Neural progenitor cell (in vitro differentiated cells): Measurements from ENCODE around the gene P4HA3. TPM values are rescaled to one million over a fixed set of nuclear protein-coding genes. Genes with fewer than 3 reads are reported as not detected.
"Not testable (repeated sequence)": the region's sequence is repeated elsewhere in the genome, so short reads cannot be mapped to it uniquely, and the experiment has no call there.

Source experiments
- DNase-seq: peaks from one replicate; pipeline ENCODE4 v3.0.0-alpha.2; 2016; ENCODE audit warnings: low spot score
- H2AFZ ChIP-seq: fragments of 200-600 bp; sonication (generic); replicated peaks from 2 replicates; pipeline ENCODE4 v1.6.1; 2016; ENCODE audit warnings: antibody characterized with exemption
- H3F3A ChIP-seq: fragments of 200-600 bp; sonication (generic); 2 replicates; pipeline ENCODE4 v1.6.1; 2016; ENCODE audit warnings: antibody characterized with exemption, low read depth
- H3K27ac ChIP-seq: fragments of 200-600 bp; sonication (generic); 2 replicates; pipeline ENCODE4 v1.5.1; 2016; ENCODE audit warnings: mild to moderate bottlenecking
- H3K27me3 ChIP-seq: fragments of 200-600 bp; sonication (generic); 2 replicates; pipeline ENCODE4 v1.6.1; 2016; ENCODE audit warnings: mild to moderate bottlenecking, moderate library complexity
- H3K36me3 ChIP-seq: fragments of 200-600 bp; sonication (generic); 2 replicates; pipeline ENCODE4 v1.5.1; 2016
- H3K4me1 ChIP-seq: fragments of 200-600 bp; sonication (generic); 2 replicates; pipeline ENCODE4 v1.6.1; 2016; ENCODE audit warnings: mixed run types
- H3K4me2 ChIP-seq: fragments of 200-600 bp; sonication (generic); 2 replicates; pipeline ENCODE4 v1.6.1; 2016
- H3K4me3 ChIP-seq: fragments of 200-600 bp; sonication (generic); 2 replicates; pipeline ENCODE4 v1.5.1; 2016
- H3K79me2 ChIP-seq: fragments of 200-600 bp; sonication (generic); 2 replicates; pipeline ENCODE4 v1.6.1; 2016; ENCODE audit warnings: low read depth
- H3K9ac ChIP-seq: fragments of 200-600 bp; sonication (generic); 2 replicates; pipeline ENCODE4 v1.6.1; 2016
- H3K9me3 ChIP-seq: fragments of 200-600 bp; sonication (generic); 2 replicates; pipeline ENCODE4 v1.5.1; 2016; ENCODE audit warnings: low read depth
- H4K20me1 ChIP-seq: fragments of 200-600 bp; sonication (generic); 2 replicates; pipeline ENCODE4 v1.6.1; 2016; ENCODE audit warnings: low read depth
- H3K27ac Mint-ChIP-seq: 3 replicates; pipeline ENCODE4 v1.8.0; 2021; ENCODE audit warnings: mixed read lengths
- H3K27me3 Mint-ChIP-seq: 2 replicates; pipeline ENCODE4 v1.8.0; 2022; ENCODE audit warnings: low read depth, mild to moderate bottlenecking, inconsistent platforms, moderate library complexity, mixed read lengths; ENCODE audit not compliant: insufficient read depth
- H3K36me3 Mint-ChIP-seq: 3 replicates; pipeline ENCODE4 v1.8.0; 2021; ENCODE audit warnings: mixed read lengths
- H3K4me1 Mint-ChIP-seq: 3 replicates; pipeline ENCODE4 v1.8.0; 2021; ENCODE audit warnings: mixed read lengths
- H3K4me3 Mint-ChIP-seq: 3 replicates; pipeline ENCODE4 v1.8.0; 2021; ENCODE audit warnings: mild to moderate bottlenecking, moderate library complexity, mixed read lengths
- H3K9me3 Mint-ChIP-seq: 3 replicates; pipeline ENCODE4 v1.8.0; 2020; ENCODE audit warnings: mixed read lengths
- CTCF ChIP-seq: fragments of 200-600 bp; sonication (generic); IDR thresholded peaks from 2 replicates; pipeline ENCODE4 v1.5.1; 2017; ENCODE audit warnings: antibody characterized with exemption, mild to moderate bottlenecking
- EZH2 ChIP-seq: fragments of 200-600 bp; sonication (generic); IDR thresholded peaks from 2 replicates; pipeline ENCODE4 v1.6.1; 2017; ENCODE audit warnings: antibody characterized with exemption, mild to moderate bottlenecking, moderate library complexity
- EZH2phosphoT487 ChIP-seq: fragments of 200-600 bp; sonication (generic); IDR thresholded peaks from 2 replicates; pipeline ENCODE4 v1.6.1; 2017; ENCODE audit warnings: antibody characterized with exemption
- total RNA-seq: library from RNA; depleted of rRNA; stranded (reverse); fragments of >200 nt; gene quantifications from 2 replicates; pipeline ENCODE4 v1.2.3, GENCODE V29; 2015; ENCODE audit warnings: low replicate concordance

Gene P4HA3
- total RNA-seq, 1 donor from 2014 or later: not detected

GRCh38 chr11:74339619-74340018 lies 28.2 kb upstream of the P4HA3 start:
- no peaks in the 10 kb centered on the region for H3K27me3 ChIP-seq
- H3K27ac ChIP-seq: no peak overlapping the region
- no peaks in the 10 kb centered on the region for H3K9me3 ChIP-seq
- Mint-ChIP-seq H3K36me3 (peaks cover 18% of the 10 kb centered on the region), H3K27me3 (no peaks in the 10 kb centered on the region), H3K27ac (no peak overlapping the region), H3K4me3 (no peak overlapping the region), H3K9me3 (no peaks in the 10 kb centered on the region), H3K4me1 (no peaks in the 10 kb centered on the region)
- H3K9ac ChIP-seq: no peak overlapping the region
- H2AFZ ChIP-seq: no peak overlapping the region
- no peak overlapping the region for H3K4me3 ChIP-seq
- TF ChIP-seq EZH2 (no peak), CTCF (no peak), EZH2phosphoT487 (no peak)
- DNase-seq: no peak
- H4K20me1 ChIP-seq: no peaks in the 10 kb centered on the region
- H3F3A ChIP-seq: no peaks in the 10 kb centered on the region
- peaks cover 12% of the 10 kb centered on the region for H3K36me3 ChIP-seq
- H3K4me1 ChIP-seq: no peaks in the 10 kb centered on the region
- H3K79me2 ChIP-seq: no peaks in the 10 kb centered on the region
- no peak overlapping the region for H3K4me2 ChIP-seq

GRCh38 chr11:74338963-74339362 lies 27.5 kb upstream of the P4HA3 start:
- Mint-ChIP-seq H3K4me3 (no peak overlapping the region), H3K9me3 (no peaks in the 10 kb centered on the region), H3K4me1 (no peaks in the 10 kb centered on the region), H3K36me3 (peaks cover 18% of the 10 kb centered on the region), H3K27me3 (no peaks in the 10 kb centered on the region), H3K27ac (no peak overlapping the region)
- H3K27me3 ChIP-seq: no peaks in the 10 kb centered on the region
- no peaks in the 10 kb centered on the region for H3K4me1 ChIP-seq
- DNase-seq: no peak
- H2AFZ ChIP-seq: no peak overlapping the region
- H4K20me1 ChIP-seq: no peaks in the 10 kb centered on the region
- H3K27ac ChIP-seq: no peak overlapping the region
- H3K36me3 ChIP-seq: peaks cover 12% of the 10 kb centered on the region
- no peak overlapping the region for H3K4me2 ChIP-seq
- TF ChIP-seq EZH2: no peak
- no peak for TF ChIP-seq EZH2phosphoT487
- TF ChIP-seq CTCF: no peak
- H3K9ac ChIP-seq: no peak overlapping the region
- H3F3A ChIP-seq: no peaks in the 10 kb centered on the region
- no peaks in the 10 kb centered on the region for H3K79me2 ChIP-seq
- H3K4me3 ChIP-seq: no peak overlapping the region
- no peaks in the 10 kb centered on the region for H3K9me3 ChIP-seq

GRCh38 chr11:74333193-74333592 lies 21.8 kb upstream of the P4HA3 start:
- H4K20me1 ChIP-seq: no peaks in the 10 kb centered on the region
- H3K4me1 Mint-ChIP-seq: no peaks in the 10 kb centered on the region
- H3K9me3 Mint-ChIP-seq: peaks cover under 1% of the 10 kb centered on the region
- no peak overlapping the region for H3K4me3 Mint-ChIP-seq
- DNase-seq: no peak
- no peak overlapping the region for H3K4me3 ChIP-seq
- H3K36me3 Mint-ChIP-seq: peaks cover 4% of the 10 kb centered on the region
- no peaks in the 10 kb centered on the region for H3F3A ChIP-seq
- H3K27me3 ChIP-seq: no peaks in the 10 kb centered on the region
- H3K36me3 ChIP-seq: no peaks in the 10 kb centered on the region
- no peak overlapping the region for H3K4me2 ChIP-seq
- H3K9ac ChIP-seq: no peak overlapping the region
- H3K27ac Mint-ChIP-seq: no peak overlapping the region
- no peaks in the 10 kb centered on the region for H3K27me3 Mint-ChIP-seq
- no peak overlapping the region for H2AFZ ChIP-seq
- no peaks in the 10 kb centered on the region for H3K9me3 ChIP-seq
- no peak overlapping the region for H3K27ac ChIP-seq
- no peaks in the 10 kb centered on the region for H3K79me2 ChIP-seq
- TF ChIP-seq EZH2phosphoT487: no peak
- no peak for TF ChIP-seq EZH2
- TF ChIP-seq CTCF: no peak
- H3K4me1 ChIP-seq: no peaks in the 10 kb centered on the region

GRCh38 chr11:74332291-74332690 lies 20.9 kb upstream of the P4HA3 start:
- H3K27me3 ChIP-seq: no peaks in the 10 kb centered on the region
- no peaks in the 10 kb centered on the region for H4K20me1 ChIP-seq
- H3K4me2 ChIP-seq: no peak overlapping the region
- Mint-ChIP-seq H3K36me3 (no peaks in the 10 kb centered on the region), H3K27me3 (peaks cover 2% of the 10 kb centered on the region), H3K27ac (no peak overlapping the region), H3K4me3 (no peak overlapping the region), H3K4me1 (no peaks in the 10 kb centered on the region), H3K9me3 (peaks cover 5% of the 10 kb centered on the region)
- H3K9ac ChIP-seq: no peak overlapping the region
- no peaks in the 10 kb centered on the region for H3K9me3 ChIP-seq
- no peaks in the 10 kb centered on the region for H3K79me2 ChIP-seq
- no peaks in the 10 kb centered on the region for H3K4me1 ChIP-seq
- DNase-seq: no peak
- no peak overlapping the region for H3K27ac ChIP-seq
- H3K36me3 ChIP-seq: no peaks in the 10 kb centered on the region
- H3F3A ChIP-seq: no peaks in the 10 kb centered on the region
- H3K4me3 ChIP-seq: no peak overlapping the region
- TF ChIP-seq EZH2 (no peak), CTCF (no peak), EZH2phosphoT487 (no peak)
- no peak overlapping the region for H2AFZ ChIP-seq

GRCh38 chr11:74331000-74331399 lies 19.6 kb upstream of the P4HA3 start:
- H3K4me1 ChIP-seq, H3K36me3 ChIP-seq, H3K27ac Mint-ChIP-seq, H3K27me3 Mint-ChIP-seq, H3K4me3 Mint-ChIP-seq, H3K9me3 ChIP-seq, H2AFZ ChIP-seq, H3K9me3 Mint-ChIP-seq, H3K79me2 ChIP-seq, H4K20me1 ChIP-seq, DNase-seq, H3K9ac ChIP-seq, H3K4me2 ChIP-seq, H3K4me3 ChIP-seq, H3K27ac ChIP-seq, H3K27me3 ChIP-seq, H3K4me1 Mint-ChIP-seq, H3K36me3 Mint-ChIP-seq, H3F3A ChIP-seq: not testable (repeated sequence)
